Measurements from ENCODE around the gene NKX2-8. TPM values are rescaled to one million over a fixed set of nuclear protein-coding genes. Genes with fewer than 3 reads are reported as not detected.

Gene NKX2-8
- total RNA-seq, 1 experiment from 2014 or later, result not detected

GRCh38 chr14:36583242-36583892 is 953 bp upstream of the NKX2-8 start:
- Histone ChIP-seq H3K56ac (ENCODE audit: insufficient read length, low read depth, low read length) (no peak overlapping the region), H4K20me1 (ENCODE audit: control insufficient read depth, insufficient read depth, insufficient read length) (peaks cover 4% of the 10 kb centered on the region), H3K9ac (ENCODE audit: extremely low read depth, insufficient read length, low read length) (no peak overlapping the region), H3K79me1 (ENCODE audit: insufficient read depth, low read depth, low read length, poor library complexity, severe bottlenecking) (no peaks in the 10 kb centered on the region), H2BK20ac (ENCODE audit: low read depth, low read length, poor library complexity, severe bottlenecking) (no peak overlapping the region), H4K91ac (ENCODE audit: insufficient read length, low read depth, low read length) (no peak overlapping the region), H4K5ac (ENCODE audit: insufficient read length, low read depth, low read length) (no peak overlapping the region), H2BK12ac (ENCODE audit: insufficient read length, low read depth, low read length) (no peak overlapping the region), H3K4ac (ENCODE audit: low read depth, low read length) (no peak overlapping the region), H3K4me1 (ENCODE audit: insufficient read depth, low read length) (no peaks in the 10 kb centered on the region), H3K18ac (ENCODE audit: insufficient read length, low read depth, low read length) (no peak overlapping the region), H3K79me2 (ENCODE audit: insufficient read depth, low read length) (no peaks in the 10 kb centered on the region), H3K9me3 (ENCODE audit: control insufficient read depth, low read depth, low read length) (no peaks in the 10 kb centered on the region), H2BK120ac (ENCODE audit: low read depth, low read length, poor library complexity, severe bottlenecking) (no peak overlapping the region), H3K27ac (ENCODE audit: insufficient read length, low read depth, low read length) (no peak overlapping the region), H2BK5ac (ENCODE audit: insufficient read length, low read length) (no peak overlapping the region), H3K23ac (ENCODE audit: insufficient read length, low read depth, low read length) (no peak overlapping the region), H3K14ac (ENCODE audit: insufficient read depth, low read length) (no peak overlapping the region), H3K4me2 (ENCODE audit: insufficient read depth, insufficient read length, low read length) (peak overlapping the region; percentile 64), H3T11ph (ENCODE audit: low read length) (no peak overlapping the region), H4K8ac (replicated peaks; ENCODE audit: insufficient read length, low read depth, low read length) (no peak overlapping the region), H2AK5ac (ENCODE audit: insufficient read length, low read length) (no peak overlapping the region), H2AFZ (ENCODE audit: low read length) (no peak overlapping the region), H3K27me3 (ENCODE audit: insufficient read depth, low read length) (peaks cover 87% of the 10 kb centered on the region), H2BK15ac (ENCODE audit: low read depth, low read length) (no peak overlapping the region; the same call in 1 of the 2 replicates), H3K23me2 (ENCODE audit: insufficient read length, low read depth, low read length, poor library complexity, severe bottlenecking) (peaks cover 15% of the 10 kb centered on the region)
- H3K27ac Mint-ChIP-seq, result no peak overlapping the region
- WGBS (ENCODE audit: extremely low coverage, insufficient read length, low lambda C conversion rate), result no CpG with 5 or more reads among the region's 33 CpGs
- no peak for TF ChIP-seq CTCF (conservative IDR thresholded peaks at IDR 0.05)
- H3K36me3 Mint-ChIP-seq (ENCODE audit: insufficient read depth in 1 of 3, low read depth in 3 of 3), result no peaks in the 10 kb centered on the region; a peak in 1 of 7 replicates
- H3K27me3 Mint-ChIP-seq (ENCODE audit: low read depth), result peaks cover 72% of the 10 kb centered on the region
- peaks cover 0 to 1% of the 10 kb centered on the region in 2 experiments; a peak in 1 of 5 replicates for H3K9me3 Mint-ChIP-seq
- DNase-seq, result peak; percentile 38
- peak overlapping the region; percentile 35 to 73; a peak in 4 of 5 replicates for H3K4me3 Mint-ChIP-seq
- H3K4me1 Mint-ChIP-seq, result peaks cover 2 to 28% of the 10 kb centered on the region in 2 experiments; a peak in 3 of 4 replicates

Measured in H9 (cell line).